HUES48 (cell line): ENCODE data around the gene SLC38A8.

ENCODE experiments used
- H3K27ac ChIP-seq: one replicate; pipeline ENCODE4 v1.7.0; 2013; ENCODE audit warnings: low read depth, low read length, inconsistent platforms
- H3K27me3 ChIP-seq: 2 replicates; pipeline ENCODE4 v1.6.1; 2013; ENCODE audit warnings: mild to moderate bottlenecking, low read length; ENCODE audit not compliant: control insufficient read depth, insufficient read depth
- H3K36me3 ChIP-seq: 2 replicates; pipeline ENCODE4 v1.6.1; 2013; ENCODE audit warnings: low read length; ENCODE audit not compliant: control insufficient read depth, insufficient read depth
- H3K4me1 ChIP-seq: 2 replicates; pipeline ENCODE4 v1.6.1; 2013; ENCODE audit warnings: mild to moderate bottlenecking, low read length; ENCODE audit not compliant: control insufficient read depth, insufficient read depth
- H3K4me3 ChIP-seq: 2 replicates; pipeline ENCODE4 v1.5.1; 2013; ENCODE audit warnings: mild to moderate bottlenecking, low read depth, low read length
- H3K9ac ChIP-seq: 2 replicates; pipeline ENCODE4 v1.6.1; 2013; ENCODE audit warnings: mild to moderate bottlenecking, low read depth, low read length, moderate library complexity
- H3K9me3 ChIP-seq: 2 replicates; pipeline ENCODE4 v1.6.1; 2013; ENCODE audit warnings: low read length; ENCODE audit not compliant: control insufficient read depth, insufficient read depth

The SLC38A8 gene

DNA sequence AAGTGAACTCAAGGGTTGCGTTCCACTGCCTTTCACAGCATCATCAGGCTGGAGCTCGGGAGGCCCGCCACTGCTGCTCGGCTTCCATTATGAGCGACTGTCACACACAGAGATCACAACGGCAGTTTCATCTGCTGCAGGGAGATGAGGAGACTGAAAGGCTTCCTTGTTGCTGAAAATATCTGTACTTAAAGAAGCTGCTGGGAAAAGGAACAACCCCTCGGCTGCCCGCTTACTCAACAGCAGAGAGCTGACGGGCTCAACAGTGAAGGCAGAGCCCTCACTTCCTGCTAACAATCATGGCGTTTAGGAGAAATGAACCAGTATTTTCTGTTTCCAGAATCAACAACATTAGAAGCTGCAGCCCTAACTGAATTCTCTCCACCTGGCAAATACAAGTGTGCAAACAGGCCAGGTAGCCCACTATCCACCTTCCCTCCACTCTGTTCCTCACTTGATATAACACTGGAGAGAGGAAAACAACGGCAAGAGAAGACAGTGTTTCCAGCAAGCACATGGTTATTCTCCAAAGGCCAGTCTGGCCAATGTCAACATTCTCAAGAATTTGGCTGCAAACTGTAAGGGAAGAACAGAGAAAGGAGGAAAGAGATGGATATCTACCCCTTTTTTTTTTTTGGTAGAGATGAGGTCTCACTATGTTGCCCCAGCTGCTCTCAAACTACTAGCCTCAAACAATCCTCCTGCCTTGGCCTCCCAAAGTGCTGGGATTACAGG lies 40.4 kb upstream of the SLC38A8 start:
- H3K27ac ChIP-seq = no peak overlapping the region
- peaks cover 78% of the 10 kb centered on the region for H3K36me3 ChIP-seq
- no peak overlapping the region for H3K4me3 ChIP-seq

DNA sequence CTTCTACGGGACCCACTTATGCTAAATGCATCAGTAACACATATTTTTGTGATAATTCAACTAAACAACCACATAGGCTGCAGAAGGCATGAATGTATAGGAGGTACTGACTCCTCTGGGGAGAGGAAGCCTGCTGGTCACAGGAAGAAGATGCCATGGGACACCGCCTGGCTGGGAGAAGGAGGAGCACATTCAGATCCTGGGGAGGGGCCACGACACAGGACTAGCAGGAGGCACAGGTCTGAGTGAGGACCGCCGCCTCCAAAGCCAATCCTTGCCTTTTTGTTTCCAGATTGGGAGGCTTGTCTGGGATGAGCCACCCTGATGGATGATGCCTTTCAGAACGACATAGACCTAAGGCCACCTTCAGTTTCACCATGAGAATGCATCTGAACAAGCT lies 39.5 kb upstream of the SLC38A8 start:
- H3K4me3 ChIP-seq = no peak overlapping the region
- H3K9ac ChIP-seq = no peak overlapping the region
- H3K27me3 ChIP-seq = no peaks in the 10 kb centered on the region
- H3K4me1 ChIP-seq = no peaks in the 10 kb centered on the region
- no peak overlapping the region for H3K27ac ChIP-seq
- peaks cover 70% of the 10 kb centered on the region for H3K36me3 ChIP-seq
- H3K9me3 ChIP-seq = no peaks in the 10 kb centered on the region

More for the DNA sequence above, 40.4 kb upstream of the SLC38A8 start:
- Histone ChIP-seq H3K9ac (no peak overlapping the region), H3K27me3 (no peaks in the 10 kb centered on the region), H3K9me3 (no peaks in the 10 kb centered on the region), H3K4me1 (no peaks in the 10 kb centered on the region)

DNA sequence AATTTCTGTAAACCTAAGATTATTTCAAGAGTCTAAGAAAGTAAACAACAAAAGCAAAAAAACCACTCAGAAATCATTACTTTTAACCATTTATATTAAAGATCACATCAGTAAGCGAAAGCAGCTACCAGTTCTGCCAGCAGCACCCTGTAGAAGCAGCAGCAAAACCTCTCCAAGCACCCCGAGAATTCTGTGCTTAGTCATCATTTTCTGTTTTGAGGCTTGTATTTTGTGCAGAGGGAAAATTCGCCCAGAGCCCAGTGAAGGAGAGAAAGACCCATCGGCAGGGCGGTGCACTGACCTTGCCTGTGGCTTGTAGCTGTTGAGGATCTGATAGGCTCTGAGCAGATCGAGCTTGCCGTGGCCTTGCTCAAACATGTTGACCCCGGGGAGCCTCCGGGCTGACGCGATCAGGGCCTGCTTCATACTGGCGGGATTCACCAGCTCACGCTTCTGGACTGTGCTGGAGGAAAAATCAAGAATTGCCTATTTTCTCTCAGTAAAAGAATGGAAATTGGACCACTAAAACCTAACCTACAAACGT lies 38.9 kb upstream of the SLC38A8 start:
- no peaks in the 10 kb centered on the region for H3K27me3 ChIP-seq
- H3K4me3 ChIP-seq = no peak overlapping the region
- H3K27ac ChIP-seq = no peak overlapping the region
- peaks cover 67% of the 10 kb centered on the region for H3K36me3 ChIP-seq
- H3K4me1 ChIP-seq = no peaks in the 10 kb centered on the region
- no peaks in the 10 kb centered on the region for H3K9me3 ChIP-seq
- no peak overlapping the region for H3K9ac ChIP-seq

DNA sequence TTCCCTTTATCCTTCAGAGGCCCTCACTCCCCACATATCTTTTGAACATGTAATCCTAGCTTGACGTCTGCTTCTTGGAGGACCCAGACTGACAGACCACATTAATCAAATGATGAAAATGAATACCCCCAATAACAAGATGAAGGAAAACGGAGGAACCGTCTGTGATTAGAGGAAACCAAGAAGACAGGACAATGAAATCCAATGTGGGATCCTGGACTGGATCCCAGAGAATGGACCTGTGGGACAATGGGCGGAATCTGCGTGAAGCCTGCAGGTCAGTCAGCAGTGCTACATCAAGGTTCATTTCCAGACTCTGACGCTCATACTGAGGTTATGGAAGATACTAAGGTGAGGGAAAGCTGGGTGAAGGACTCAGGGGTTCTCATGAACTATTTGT lies 38.2 kb upstream of the SLC38A8 start:
- H3K36me3 ChIP-seq = peaks cover 65% of the 10 kb centered on the region
- H3K9me3 ChIP-seq = no peaks in the 10 kb centered on the region
- no peak overlapping the region for H3K9ac ChIP-seq
- H3K27ac ChIP-seq = no peak overlapping the region
- no peak overlapping the region for H3K4me3 ChIP-seq
- no peaks in the 10 kb centered on the region for H3K4me1 ChIP-seq
- no peaks in the 10 kb centered on the region for H3K27me3 ChIP-seq

DNA sequence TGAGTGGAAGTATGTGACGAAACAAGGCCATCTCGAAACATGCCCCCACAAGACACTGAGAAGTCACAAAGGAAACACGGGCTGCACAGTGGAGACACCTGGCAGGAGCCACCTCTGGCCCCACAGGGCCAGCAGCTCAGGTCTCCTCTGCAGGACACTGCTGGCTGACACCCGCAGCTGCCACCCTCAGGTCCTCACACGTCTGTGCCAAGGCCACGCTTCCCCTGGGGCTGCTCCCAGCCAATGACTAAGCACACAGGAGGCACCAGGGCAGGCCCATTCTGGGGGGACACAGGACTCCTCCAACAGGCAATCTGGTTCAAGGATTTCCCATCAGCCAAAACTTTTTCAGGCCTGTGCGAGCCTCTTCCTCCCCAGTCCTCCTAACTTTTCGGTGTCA lies 37.8 kb upstream of the SLC38A8 start:
- Histone ChIP-seq H3K9ac (no peak overlapping the region), H3K4me3 (no peak overlapping the region), H3K36me3 (peaks cover 68% of the 10 kb centered on the region), H3K27ac (no peak overlapping the region), H3K9me3 (no peaks in the 10 kb centered on the region), H3K27me3 (no peaks in the 10 kb centered on the region), H3K4me1 (no peaks in the 10 kb centered on the region)

DNA sequence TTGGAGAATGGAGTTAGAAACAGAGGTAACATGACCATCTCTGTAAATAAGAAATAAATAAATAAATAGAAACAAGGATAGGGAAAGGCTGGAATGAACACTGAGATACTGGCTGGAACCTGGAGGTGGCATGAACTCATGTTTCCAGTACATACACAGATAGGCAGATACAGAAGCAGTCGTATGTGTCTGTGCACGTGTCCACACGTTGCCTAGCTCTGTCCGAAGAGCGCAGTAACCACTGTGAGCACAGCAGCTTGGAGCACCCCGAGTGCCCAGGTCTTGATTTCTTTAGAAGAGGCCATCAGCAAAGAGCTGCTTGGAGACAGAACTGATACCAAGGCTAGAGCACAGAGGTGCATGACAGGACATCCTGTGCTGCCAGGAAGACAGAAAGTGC lies 37.1 kb upstream of the SLC38A8 start:
- no peak overlapping the region for H3K27ac ChIP-seq
- peaks cover 73% of the 10 kb centered on the region for H3K36me3 ChIP-seq
- H3K27me3 ChIP-seq = no peaks in the 10 kb centered on the region
- no peaks in the 10 kb centered on the region for H3K9me3 ChIP-seq
- H3K4me3 ChIP-seq = no peak overlapping the region
- no peaks in the 10 kb centered on the region for H3K4me1 ChIP-seq
- no peak overlapping the region for H3K9ac ChIP-seq

DNA sequence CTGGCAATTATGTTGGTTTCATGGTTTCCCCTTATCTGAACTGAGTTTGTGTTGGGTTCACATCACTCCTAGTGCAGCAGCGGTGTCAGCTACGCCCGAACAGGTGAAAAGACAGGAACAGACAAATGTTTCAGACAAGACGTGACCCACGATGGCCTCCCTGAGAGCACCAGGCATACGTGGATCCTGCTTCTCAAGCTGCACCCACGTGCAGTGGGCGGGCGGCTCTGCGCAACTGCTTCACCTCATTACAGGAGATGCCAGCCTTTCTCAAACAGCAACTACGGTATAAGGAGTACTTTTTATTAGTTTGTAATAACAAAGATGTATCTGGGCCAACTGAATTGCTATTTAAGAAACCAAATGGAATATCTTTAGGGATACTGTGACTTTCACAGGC lies 32.8 kb upstream of the SLC38A8 start:
- Histone ChIP-seq H3K27me3 (no peaks in the 10 kb centered on the region), H3K27ac (no peak overlapping the region), H3K4me1 (no peaks in the 10 kb centered on the region), H3K36me3 (peaks cover 73% of the 10 kb centered on the region), H3K9ac (no peak overlapping the region), H3K9me3 (no peaks in the 10 kb centered on the region), H3K4me3 (no peak overlapping the region)

DNA sequence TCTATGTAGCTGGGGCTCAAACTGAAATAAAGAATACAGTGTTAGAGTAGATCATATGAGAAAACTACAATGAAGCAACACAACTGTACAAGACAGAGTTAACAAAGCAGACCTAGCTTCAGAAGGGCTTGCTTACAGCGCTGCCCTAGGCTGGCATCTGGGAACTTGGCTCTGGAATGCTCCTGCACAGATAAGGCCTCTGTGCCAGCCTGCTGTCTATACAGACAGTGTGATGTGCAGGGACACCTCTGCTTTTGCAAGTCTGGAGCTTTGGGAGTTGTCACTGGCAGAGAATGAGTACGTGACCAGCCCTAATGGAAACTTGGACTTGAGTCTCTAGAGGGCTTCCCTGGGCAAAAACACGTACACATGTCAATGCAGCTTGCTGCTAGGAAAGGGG lies 32.1 kb upstream of the SLC38A8 start:
- H3K4me3 ChIP-seq = no peak overlapping the region
- H3K27ac ChIP-seq = no peak overlapping the region
- no peak overlapping the region for H3K9ac ChIP-seq
- H3K4me1 ChIP-seq = no peaks in the 10 kb centered on the region
- H3K27me3 ChIP-seq = no peaks in the 10 kb centered on the region
- peaks cover 73% of the 10 kb centered on the region for H3K36me3 ChIP-seq
- H3K9me3 ChIP-seq = no peaks in the 10 kb centered on the region

DNA sequence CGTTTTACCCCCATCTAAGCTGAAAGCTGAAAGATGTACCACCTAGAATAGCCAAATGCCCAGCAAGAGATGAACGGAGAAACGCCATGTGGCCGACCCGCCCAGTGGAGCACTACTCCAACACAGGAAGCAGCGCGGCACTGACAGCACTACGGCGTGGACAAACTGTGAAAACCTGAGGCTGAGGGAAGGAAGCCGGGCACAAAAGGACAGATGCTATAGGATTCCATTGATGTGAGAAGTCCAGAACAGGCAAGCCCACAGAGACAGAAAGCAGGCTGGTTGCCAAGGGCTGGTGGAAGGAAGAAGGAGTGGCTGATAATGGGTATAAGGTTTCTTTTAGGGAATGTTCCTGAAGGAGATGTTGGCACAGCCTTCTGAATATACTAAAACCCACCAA lies 29.4 kb upstream of the SLC38A8 start:
- H3K9me3 ChIP-seq = no peaks in the 10 kb centered on the region
- peaks cover 88% of the 10 kb centered on the region for H3K36me3 ChIP-seq
- no peaks in the 10 kb centered on the region for H3K27me3 ChIP-seq
- H3K27ac ChIP-seq = no peak overlapping the region
- no peak overlapping the region for H3K9ac ChIP-seq
- no peak overlapping the region for H3K4me3 ChIP-seq
- H3K4me1 ChIP-seq = no peaks in the 10 kb centered on the region

DNA sequence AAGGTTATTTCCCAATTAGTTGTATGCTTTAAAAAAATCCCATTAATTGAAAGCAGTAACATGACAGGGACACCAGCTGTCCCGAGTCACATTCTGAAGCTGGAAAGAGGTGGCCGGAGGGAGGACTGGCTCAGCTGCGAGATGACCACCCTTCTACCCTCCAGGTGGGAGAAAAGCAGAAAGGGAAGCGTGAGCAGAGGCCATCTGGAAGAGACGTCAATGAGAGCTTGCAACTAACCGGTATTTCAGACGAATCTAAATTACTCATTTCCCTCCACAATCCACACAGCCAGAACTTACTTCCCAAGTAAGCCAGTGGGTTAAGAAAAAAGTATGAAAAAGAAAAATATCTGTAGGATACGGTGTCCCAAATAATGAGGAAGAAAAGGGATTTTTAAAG lies 28.5 kb upstream of the SLC38A8 start:
- H3K4me3 ChIP-seq = no peak overlapping the region
- H3K4me1 ChIP-seq = no peaks in the 10 kb centered on the region
- H3K9ac ChIP-seq = no peak overlapping the region
- H3K27ac ChIP-seq = no peak overlapping the region
- H3K27me3 ChIP-seq = no peaks in the 10 kb centered on the region
- H3K36me3 ChIP-seq = peaks cover 89% of the 10 kb centered on the region
- H3K9me3 ChIP-seq = no peaks in the 10 kb centered on the region

DNA sequence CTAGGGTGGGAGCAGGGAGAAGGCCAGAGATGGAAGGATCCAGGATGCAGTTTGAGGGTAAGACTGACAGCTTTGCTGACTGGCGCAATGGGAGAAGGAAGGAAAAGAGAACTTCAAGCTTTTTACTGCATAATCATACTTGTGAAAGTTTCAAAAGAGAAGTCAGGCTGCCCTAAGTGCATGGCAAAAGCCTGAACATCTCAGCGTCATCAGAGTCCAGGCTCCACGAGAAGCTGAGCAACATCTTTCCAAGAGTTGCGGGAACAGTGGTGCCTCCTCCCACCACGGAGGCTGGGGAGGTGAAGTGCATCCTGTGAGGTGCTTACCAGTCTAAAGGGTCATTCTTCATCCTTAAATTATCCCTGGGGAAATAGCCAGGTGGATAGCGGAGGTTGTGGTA lies 26.9 kb upstream of the SLC38A8 start:
- no peaks in the 10 kb centered on the region for H3K9me3 ChIP-seq
- peaks cover 82% of the 10 kb centered on the region for H3K36me3 ChIP-seq
- no peaks in the 10 kb centered on the region for H3K27me3 ChIP-seq
- H3K27ac ChIP-seq = no peak overlapping the region
- no peak overlapping the region for H3K9ac ChIP-seq
- no peak overlapping the region for H3K4me3 ChIP-seq
- no peaks in the 10 kb centered on the region for H3K4me1 ChIP-seq
